A673 (cell line): ENCODE data around the gene MAST4.

Experiments
- EZH2 ChIP-seq: fragments of 200-600 bp; sonication (generic); IDR thresholded peaks from 2 replicates; pipeline ENCODE4 v1.6.1; 2017; ENCODE audit warnings: borderline replicate concordance, low read depth, mild to moderate bottlenecking, mixed read lengths, antibody characterized with exemption, low read length; ENCODE audit not compliant: poor library complexity, severe bottlenecking
- TF ChIP-seq, protein P1 (sequence below): fragments of 300-800, 200-600 bp; sonication (generic); conservative IDR thresholded peaks from 2 replicates; pipeline ENCODE4 v1.5.1; 2017; ENCODE audit warnings: low read depth, mild to moderate bottlenecking, antibody characterized with exemption, low read length, moderate library complexity, mixed read lengths

GRCh38 chr5:67133217-67133616 is 537.0 kb downstream of the MAST4 start:
- TF ChIP-seq, protein P1, sequence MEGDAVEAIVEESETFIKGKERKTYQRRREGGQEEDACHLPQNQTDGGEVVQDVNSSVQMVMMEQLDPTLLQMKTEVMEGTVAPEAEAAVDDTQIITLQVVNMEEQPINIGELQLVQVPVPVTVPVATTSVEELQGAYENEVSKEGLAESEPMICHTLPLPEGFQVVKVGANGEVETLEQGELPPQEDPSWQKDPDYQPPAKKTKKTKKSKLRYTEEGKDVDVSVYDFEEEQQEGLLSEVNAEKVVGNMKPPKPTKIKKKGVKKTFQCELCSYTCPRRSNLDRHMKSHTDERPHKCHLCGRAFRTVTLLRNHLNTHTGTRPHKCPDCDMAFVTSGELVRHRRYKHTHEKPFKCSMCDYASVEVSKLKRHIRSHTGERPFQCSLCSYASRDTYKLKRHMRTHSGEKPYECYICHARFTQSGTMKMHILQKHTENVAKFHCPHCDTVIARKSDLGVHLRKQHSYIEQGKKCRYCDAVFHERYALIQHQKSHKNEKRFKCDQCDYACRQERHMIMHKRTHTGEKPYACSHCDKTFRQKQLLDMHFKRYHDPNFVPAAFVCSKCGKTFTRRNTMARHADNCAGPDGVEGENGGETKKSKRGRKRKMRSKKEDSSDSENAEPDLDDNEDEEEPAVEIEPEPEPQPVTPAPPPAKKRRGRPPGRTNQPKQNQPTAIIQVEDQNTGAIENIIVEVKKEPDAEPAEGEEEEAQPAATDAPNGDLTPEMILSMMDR, result no peak
- no peak for TF ChIP-seq EZH2
